ENCODE measurements around the gene RNF166.
A peak's percentile ranks its signal among the peaks of the same experiment; 100 is the strongest.

Gene RNF166

GRCh38 chr16:88667461-88667860, 38.7 kb downstream of the RNF166 start:
- no peak for TF ChIP-seq CTCF (IDR thresholded peaks at IDR 0.05; ENCODE audit: borderline replicate concordance, insufficient read depth, low read depth, low read length)
- no peak overlapping the region for H3K4me3 ChIP-seq (ENCODE audit: low read depth, low read length)

- TF ChIP-seq CTCF (IDR thresholded peaks at IDR 0.05; ENCODE audit: borderline replicate concordance, insufficient read depth, low read depth, low read length), result no peak
- H3K4me3 ChIP-seq (ENCODE audit: low read depth, low read length), result no peak overlapping the region
Observed at GRCh38 chr16:88665570-88665969, 40.6 kb downstream of the RNF166 start.

- H3K4me3 ChIP-seq (ENCODE audit: low read depth, low read length), result no peak overlapping the region
- TF ChIP-seq CTCF (IDR thresholded peaks at IDR 0.05; ENCODE audit: borderline replicate concordance, insufficient read depth, low read depth, low read length), result no peak
Observed at GRCh38 chr16:88665148-88665547, 41.1 kb downstream of the RNF166 start.

DNA sequence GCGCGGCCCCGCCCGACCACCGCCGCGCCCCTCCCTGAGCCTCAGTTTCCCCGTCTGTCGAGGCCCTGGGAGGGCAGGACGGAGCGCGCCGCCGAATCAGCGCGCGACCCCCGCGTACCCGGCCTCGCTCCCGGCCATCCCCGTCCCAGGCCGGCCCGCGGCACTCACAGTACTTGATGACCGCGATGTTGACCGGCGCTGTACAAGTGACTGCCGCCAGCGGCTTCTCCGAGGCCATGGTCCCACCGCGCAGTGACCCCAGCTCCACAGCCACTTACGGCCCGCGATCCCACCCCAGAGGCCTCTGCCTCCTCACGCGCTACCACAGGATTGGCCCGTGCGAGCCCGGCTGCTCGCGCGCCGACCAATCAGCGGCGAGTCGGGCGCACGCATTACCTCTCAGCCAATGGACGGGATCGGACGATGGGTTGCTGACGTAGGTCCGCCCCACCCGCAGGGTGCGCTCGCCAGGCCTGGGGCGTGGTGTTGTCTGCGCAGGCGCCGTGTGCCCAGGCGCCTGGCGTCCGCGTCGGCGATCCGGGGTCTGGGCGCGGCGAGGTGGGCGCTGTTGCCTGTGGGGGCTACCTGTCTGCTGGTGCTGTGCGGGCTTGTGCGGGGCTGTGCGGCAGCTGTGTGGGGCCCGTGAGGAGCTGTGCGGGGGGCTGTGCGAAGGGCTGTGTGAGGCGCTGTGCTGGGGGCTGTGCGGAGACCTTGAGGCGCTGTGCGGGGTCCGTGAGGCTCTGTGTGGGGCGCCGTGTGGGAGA, 43.2 kb downstream of the RNF166 start, which contains the start of gene MVD:
Gene MVD, minus strand, starts transcription at position 249 of the 764 bp plus-strand sequence. Its CDS starts 11 bp downstream, at position 238.
- H3K4me3 ChIP-seq (ENCODE audit: low read depth, low read length), result peak within 1 kb of the TSS; percentile 96
- TF ChIP-seq CTCF (IDR thresholded peaks at IDR 0.05; ENCODE audit: borderline replicate concordance, insufficient read depth, low read depth, low read length), result no peak

GRCh38 chr16:88662222-88662842, 43.9 kb downstream of the RNF166 start:
- H3K4me3 ChIP-seq (ENCODE audit: low read depth, low read length), result peak overlapping the region; percentile 96

DNA sequence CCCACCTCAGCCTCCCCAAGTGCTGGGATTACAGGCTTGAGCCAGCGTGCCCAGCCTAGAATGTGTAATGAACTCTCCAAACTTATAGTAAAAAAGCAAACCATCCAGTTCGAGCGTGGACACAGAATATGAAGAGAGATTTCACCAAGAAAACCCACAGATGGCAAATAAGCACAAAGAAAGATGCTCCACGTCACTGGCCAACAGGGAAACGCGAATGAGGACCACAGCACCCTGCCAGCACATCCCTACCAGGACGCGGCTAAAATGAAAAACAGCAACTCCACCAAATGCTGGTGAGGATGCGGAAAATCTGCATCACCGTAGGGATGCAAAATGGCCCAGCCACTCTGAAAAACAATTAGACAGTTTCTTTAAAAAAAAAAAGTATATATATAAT, 44.7 kb downstream of the RNF166 start:
- H3K4me3 ChIP-seq (ENCODE audit: low read depth, low read length), result no peak overlapping the region
- no peak for TF ChIP-seq CTCF (IDR thresholded peaks at IDR 0.05; ENCODE audit: borderline replicate concordance, insufficient read depth, low read depth, low read length)

More at GRCh38 chr16:88662222-88662842, 43.9 kb downstream of the RNF166 start:
- TF ChIP-seq CTCF (IDR thresholded peaks at IDR 0.05; ENCODE audit: borderline replicate concordance, insufficient read depth, low read depth, low read length), result no peak

DNA sequence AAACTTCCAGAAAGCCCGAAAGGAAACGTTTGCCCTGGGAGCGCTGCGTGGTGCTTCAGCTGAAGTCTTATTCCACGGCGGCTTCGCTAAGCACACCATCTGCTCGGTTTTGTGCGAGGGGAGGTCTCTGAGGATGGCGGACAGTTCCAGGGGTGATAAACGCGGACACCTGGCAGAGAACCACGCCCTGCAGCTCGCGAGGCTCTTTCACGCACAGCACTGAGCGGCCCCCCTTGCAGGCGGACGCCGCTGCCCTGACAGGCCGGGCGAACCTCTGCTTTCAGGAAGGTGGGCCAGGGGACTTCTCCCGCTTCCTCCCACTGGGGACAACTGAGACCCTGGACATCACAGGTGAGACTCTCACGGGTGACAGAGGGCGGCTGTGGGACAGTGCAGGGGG, 47.0 kb downstream of the RNF166 start:
- TF ChIP-seq CTCF (IDR thresholded peaks at IDR 0.05; ENCODE audit: borderline replicate concordance, insufficient read depth, low read depth, low read length), result no peak

More for the DNA sequence above, 47.0 kb downstream of the RNF166 start:
- H3K4me3 ChIP-seq (ENCODE audit: low read depth, low read length), result no peak overlapping the region

All from GM12875 (cell line).